Measurements from ENCODE around the gene RAB6A.

The RAB6A gene

DNA sequence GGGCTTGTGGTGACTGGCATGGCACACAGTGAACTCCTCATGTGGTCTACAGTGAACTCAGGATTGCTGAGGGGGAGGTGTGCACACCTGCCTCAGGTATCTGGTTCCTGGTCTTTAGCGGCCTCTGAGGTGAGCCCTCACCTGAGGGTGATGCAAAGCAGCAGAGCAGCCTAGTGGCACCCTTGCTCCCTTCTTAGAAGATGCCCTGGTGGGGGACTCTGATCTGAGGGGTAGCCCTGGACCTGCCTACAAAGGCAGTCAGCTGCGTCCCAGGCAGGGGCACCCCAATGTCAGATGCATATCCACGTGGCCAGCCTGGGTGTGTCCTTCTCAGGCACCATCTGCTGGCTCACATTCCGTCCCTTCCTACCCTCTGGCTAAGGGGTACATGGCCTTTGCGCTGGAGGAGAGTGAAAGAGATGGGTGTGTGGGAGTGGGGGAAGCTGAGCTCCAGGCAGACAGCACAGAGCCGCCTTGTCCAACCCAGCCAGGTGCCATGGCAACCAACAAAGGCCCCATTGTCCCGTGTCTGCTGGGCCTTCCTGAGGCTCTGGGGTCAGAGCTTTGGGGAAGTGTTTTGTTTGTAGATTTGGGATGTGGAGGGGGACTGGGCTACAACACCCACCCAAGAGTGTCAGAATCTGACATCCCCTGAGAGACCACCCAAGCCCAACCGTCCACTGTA, 108.7 kb downstream of the RAB6A start:
- Histone ChIP-seq H3K9ac (ENCODE audit: insufficient read length) (no peak overlapping the region), H3K9me3 (ENCODE audit: low read depth, low read length) (no peaks in the 10 kb centered on the region), H3K27ac (no peak overlapping the region), H3K36me3 (ENCODE audit: insufficient read depth, low read length) (no peaks in the 10 kb centered on the region), H3K4me3 (no peak overlapping the region)
- DNase-seq (ENCODE audit: low read depth, low spot score) = no peak
- TF ChIP-seq FOXP2 (optimal IDR thresholded peaks at IDR 0.05; ENCODE audit: control extremely low read depth, extremely low read length, insufficient read depth) = no peak
- TF ChIP-seq POLR2AphosphoS5 (IDR thresholded peaks at IDR 0.05; ENCODE audit: borderline replicate concordance, low read depth, low read length) = no peak
- no peak for TF ChIP-seq EZH2 (IDR thresholded peaks at IDR 0.05)

DNA sequence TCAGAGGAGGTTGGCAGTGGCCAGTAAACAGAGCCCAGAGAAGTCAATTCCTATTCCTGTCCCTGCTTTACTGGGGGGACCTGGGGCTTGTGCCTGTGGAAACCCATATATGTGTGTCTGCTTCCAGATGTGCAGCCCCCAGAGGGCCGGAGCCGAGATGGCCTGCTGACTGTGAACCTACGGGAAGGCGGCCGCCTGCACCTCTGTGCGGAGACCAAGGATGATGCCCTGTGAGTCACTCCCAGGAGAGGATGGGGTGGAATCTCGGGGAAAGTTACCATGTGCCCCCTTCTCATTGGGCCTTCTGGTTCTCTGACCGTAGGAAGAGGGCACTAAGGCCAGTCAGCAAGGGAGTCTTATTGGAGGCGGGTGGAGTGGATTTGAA, 109.2 kb downstream of the RAB6A start:
- no peaks in the 10 kb centered on the region for H3K9me3 ChIP-seq (ENCODE audit: low read depth, low read length)
- H3K27ac ChIP-seq = no peak overlapping the region
- H3K9ac ChIP-seq (ENCODE audit: insufficient read length) = no peak overlapping the region
- no peak for TF ChIP-seq FOXP2 (optimal IDR thresholded peaks at IDR 0.05; ENCODE audit: control extremely low read depth, extremely low read length, insufficient read depth)
- TF ChIP-seq POLR2AphosphoS5 (IDR thresholded peaks at IDR 0.05; ENCODE audit: borderline replicate concordance, low read depth, low read length) = no peak
- TF ChIP-seq EZH2 (IDR thresholded peaks at IDR 0.05) = no peak
- DNase-seq (ENCODE audit: low read depth, low spot score) = no peak
- no peak overlapping the region for H3K4me3 ChIP-seq
- no peaks in the 10 kb centered on the region for H3K36me3 ChIP-seq (ENCODE audit: insufficient read depth, low read length)

DNA sequence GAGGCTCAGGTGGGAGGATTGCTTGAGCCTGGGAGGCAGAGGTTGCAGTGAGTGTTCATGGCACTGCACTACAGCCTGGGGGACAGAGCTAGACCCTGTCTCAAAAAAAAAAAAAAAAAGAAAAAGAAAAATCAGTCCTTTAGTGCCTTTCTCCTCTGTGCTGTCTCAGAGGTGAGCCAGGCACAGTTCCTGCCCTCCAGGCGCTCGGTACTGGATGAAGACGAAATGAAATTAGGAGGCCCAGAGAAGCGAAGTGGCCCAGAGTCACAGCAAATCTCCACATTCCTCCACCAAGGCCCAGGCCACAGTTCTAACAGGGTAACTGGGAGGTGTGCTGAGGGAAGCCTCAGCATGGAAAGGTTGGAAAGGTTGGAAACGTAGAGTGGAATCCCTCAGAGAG, 109.6 kb downstream of the RAB6A start:
- H3K27ac ChIP-seq = no peak overlapping the region
- no peak overlapping the region for H3K9ac ChIP-seq (ENCODE audit: insufficient read length)
- TF ChIP-seq POLR2AphosphoS5 (IDR thresholded peaks at IDR 0.05; ENCODE audit: borderline replicate concordance, low read depth, low read length) = no peak
- no peak for TF ChIP-seq EZH2 (IDR thresholded peaks at IDR 0.05)
- TF ChIP-seq FOXP2 (optimal IDR thresholded peaks at IDR 0.05; ENCODE audit: control extremely low read depth, extremely low read length, insufficient read depth) = no peak
- DNase-seq (ENCODE audit: low read depth, low spot score) = no peak
- H3K9me3 ChIP-seq (ENCODE audit: low read depth, low read length) = no peaks in the 10 kb centered on the region
- no peak overlapping the region for H3K4me3 ChIP-seq
- no peaks in the 10 kb centered on the region for H3K36me3 ChIP-seq (ENCODE audit: insufficient read depth, low read length)

DNA sequence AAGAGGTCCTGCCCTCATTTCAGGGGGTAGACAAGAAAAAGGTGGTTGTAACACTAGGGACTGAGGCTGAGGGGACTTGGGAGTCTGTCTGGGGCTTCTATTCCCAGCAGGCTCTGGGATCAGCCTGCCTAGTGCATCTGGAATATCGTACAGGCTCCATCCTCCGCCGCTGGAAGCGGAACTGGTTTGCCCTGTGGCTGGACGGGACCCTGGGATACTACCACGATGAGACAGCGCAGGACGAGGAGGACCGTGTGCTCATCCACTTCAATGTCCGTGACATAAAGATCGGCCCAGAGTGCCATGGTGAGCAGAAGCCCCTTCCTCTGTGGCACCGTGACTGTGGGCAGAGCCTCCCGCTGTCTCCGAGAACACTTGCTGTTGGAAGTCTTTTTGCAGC, 110.5 kb downstream of the RAB6A start:
- Histone ChIP-seq H3K9ac (ENCODE audit: insufficient read length) (no peak overlapping the region), H3K27ac (no peak overlapping the region)

DNA sequence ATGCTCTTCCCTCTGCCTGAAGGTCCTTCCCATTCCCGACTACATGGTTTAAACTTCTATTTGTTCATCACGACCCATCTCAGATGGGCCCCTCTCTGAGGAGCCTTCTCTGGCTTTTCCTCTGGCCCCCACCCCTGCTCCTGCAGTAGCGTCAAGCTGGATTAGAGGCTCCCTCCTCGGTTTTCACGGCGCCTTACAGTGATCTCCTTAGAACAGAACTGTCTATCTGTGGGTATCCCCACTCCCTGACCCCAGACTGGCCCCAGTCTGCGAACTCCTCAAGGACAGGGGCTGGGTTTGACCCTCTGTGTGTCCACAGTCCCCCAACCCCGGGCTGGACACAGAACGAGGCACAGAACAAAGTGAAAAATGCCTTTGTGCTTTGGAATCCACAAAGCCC, 111.7 kb downstream of the RAB6A start:
- Histone ChIP-seq H3K36me3 (ENCODE audit: insufficient read depth, low read length) (no peaks in the 10 kb centered on the region), H3K4me3 (no peak overlapping the region), H3K9me3 (ENCODE audit: low read depth, low read length) (no peaks in the 10 kb centered on the region), H3K27ac (no peak overlapping the region), H3K9ac (ENCODE audit: insufficient read length) (no peak overlapping the region)
- no peak for TF ChIP-seq EZH2 (IDR thresholded peaks at IDR 0.05)
- TF ChIP-seq FOXP2 (optimal IDR thresholded peaks at IDR 0.05; ENCODE audit: control extremely low read depth, extremely low read length, insufficient read depth) = no peak
- TF ChIP-seq POLR2AphosphoS5 (IDR thresholded peaks at IDR 0.05; ENCODE audit: borderline replicate concordance, low read depth, low read length) = no peak
- DNase-seq (ENCODE audit: low read depth, low spot score) = no peak

More for the DNA sequence above, 110.5 kb downstream of the RAB6A start:
- H3K36me3 ChIP-seq (ENCODE audit: insufficient read depth, low read length) = no peaks in the 10 kb centered on the region
- H3K9me3 ChIP-seq (ENCODE audit: low read depth, low read length) = no peaks in the 10 kb centered on the region
- TF ChIP-seq EZH2 (IDR thresholded peaks at IDR 0.05) (no peak), POLR2AphosphoS5 (IDR thresholded peaks at IDR 0.05; ENCODE audit: borderline replicate concordance, low read depth, low read length) (no peak), FOXP2 (optimal IDR thresholded peaks at IDR 0.05; ENCODE audit: control extremely low read depth, extremely low read length, insufficient read depth) (no peak)
- H3K4me3 ChIP-seq = no peak overlapping the region
- DNase-seq (ENCODE audit: low read depth, low spot score) = no peak

DNA sequence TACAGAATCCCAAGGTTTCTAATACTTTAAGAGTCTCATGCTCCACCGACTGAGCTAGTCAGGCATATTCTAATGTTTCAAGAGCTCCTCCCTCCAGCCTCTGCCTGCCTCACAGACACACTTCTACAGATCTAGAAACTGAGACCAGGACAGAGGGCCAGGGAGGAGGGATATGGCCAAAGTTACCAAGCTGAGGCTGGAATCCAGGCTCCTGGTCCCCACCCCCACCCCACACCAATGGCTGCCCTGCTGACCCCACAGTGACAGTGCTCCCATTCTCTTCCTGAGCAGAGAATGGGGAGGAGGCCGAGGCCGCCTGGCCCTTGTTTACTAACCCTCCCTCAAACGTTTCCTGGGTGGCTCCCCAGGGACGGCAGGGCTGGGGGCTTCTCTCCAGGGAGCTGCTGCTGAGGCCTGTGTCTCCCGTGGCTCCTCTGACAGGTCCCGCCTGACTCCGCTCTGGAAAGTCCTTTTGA, 112.3 kb downstream of the RAB6A start:
- H3K27ac ChIP-seq = no peak overlapping the region
- no peak overlapping the region for H3K4me3 ChIP-seq
- H3K9ac ChIP-seq (ENCODE audit: insufficient read length) = no peak overlapping the region

DNA sequence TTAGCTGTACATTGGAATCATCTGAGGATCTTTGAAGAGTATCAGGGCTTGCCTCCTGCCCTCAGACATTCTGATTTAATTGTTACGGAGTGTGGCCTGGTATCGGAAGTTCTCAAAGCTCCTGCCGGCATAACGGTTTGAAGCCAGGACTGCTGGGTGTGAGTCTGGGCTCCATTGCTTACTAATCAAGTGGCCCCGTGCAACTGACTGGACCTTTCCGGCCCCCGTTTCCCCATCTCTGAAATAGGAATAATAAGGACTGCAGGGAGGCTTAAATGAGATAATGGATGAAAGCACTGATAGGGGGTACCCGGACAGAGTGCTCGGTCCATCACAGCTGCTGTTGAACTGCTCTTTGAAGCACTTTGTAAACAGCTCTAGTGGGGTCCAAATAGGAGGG, 112.8 kb downstream of the RAB6A start:
- Histone ChIP-seq H3K9ac (ENCODE audit: insufficient read length) (no peak overlapping the region), H3K4me3 (no peak overlapping the region), H3K27ac (no peak overlapping the region), H3K36me3 (ENCODE audit: insufficient read depth, low read length) (no peaks in the 10 kb centered on the region), H3K9me3 (ENCODE audit: low read depth, low read length) (no peaks in the 10 kb centered on the region)
- no peak for DNase-seq (ENCODE audit: low read depth, low spot score)
- TF ChIP-seq EZH2 (IDR thresholded peaks at IDR 0.05) = no peak
- TF ChIP-seq FOXP2 (optimal IDR thresholded peaks at IDR 0.05; ENCODE audit: control extremely low read depth, extremely low read length, insufficient read depth) = no peak
- TF ChIP-seq POLR2AphosphoS5 (IDR thresholded peaks at IDR 0.05; ENCODE audit: borderline replicate concordance, low read depth, low read length) = no peak

More for the DNA sequence above, 112.3 kb downstream of the RAB6A start:
- DNase-seq (ENCODE audit: low read depth, low spot score) = no peak
- TF ChIP-seq FOXP2 (optimal IDR thresholded peaks at IDR 0.05; ENCODE audit: control extremely low read depth, extremely low read length, insufficient read depth) (no peak), POLR2AphosphoS5 (IDR thresholded peaks at IDR 0.05; ENCODE audit: borderline replicate concordance, low read depth, low read length) (no peak), EZH2 (IDR thresholded peaks at IDR 0.05) (no peak)
- H3K9me3 ChIP-seq (ENCODE audit: low read depth, low read length) = no peaks in the 10 kb centered on the region
- no peaks in the 10 kb centered on the region for H3K36me3 ChIP-seq (ENCODE audit: insufficient read depth, low read length)

DNA sequence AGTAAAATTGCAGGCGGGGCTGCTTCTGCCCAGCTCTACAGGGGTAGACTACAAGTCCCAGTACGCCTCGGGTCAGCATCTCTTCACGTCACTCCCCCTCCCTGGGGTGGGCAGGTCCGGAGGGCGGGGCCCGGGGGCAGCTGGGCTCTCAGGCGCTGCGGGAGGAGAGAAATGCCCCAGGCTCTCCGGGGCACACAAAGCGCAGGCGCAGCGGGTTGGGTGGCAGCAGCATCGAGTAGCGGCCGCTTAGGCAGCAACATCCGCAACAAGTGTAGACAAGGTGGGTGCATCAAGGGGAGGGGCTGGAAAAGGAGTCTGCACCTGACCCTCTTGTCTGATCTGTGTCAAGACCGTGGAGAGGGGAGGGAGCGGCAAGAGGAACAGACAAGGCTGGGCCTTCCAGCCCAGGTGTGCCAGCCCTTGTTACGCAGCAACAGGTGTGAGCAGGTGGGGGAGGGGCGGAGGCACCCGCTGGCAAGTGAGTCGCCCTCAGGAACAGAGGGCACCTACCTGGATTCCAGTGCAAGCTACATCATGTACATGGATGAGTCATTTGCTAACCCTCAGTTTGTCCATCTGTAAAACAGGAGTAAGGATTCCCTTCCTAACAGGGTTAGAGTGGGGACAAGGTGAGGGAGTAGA, 113.3 kb downstream of the RAB6A start:
- Histone ChIP-seq H3K9ac (ENCODE audit: insufficient read length) (no peak overlapping the region), H3K9me3 (ENCODE audit: low read depth, low read length) (no peaks in the 10 kb centered on the region), H3K36me3 (ENCODE audit: insufficient read depth, low read length) (no peaks in the 10 kb centered on the region), H3K4me3 (no peak overlapping the region), H3K27ac (no peak overlapping the region)
- TF ChIP-seq POLR2AphosphoS5 (IDR thresholded peaks at IDR 0.05; ENCODE audit: borderline replicate concordance, low read depth, low read length) (no peak), EZH2 (IDR thresholded peaks at IDR 0.05) (no peak), FOXP2 (optimal IDR thresholded peaks at IDR 0.05; ENCODE audit: control extremely low read depth, extremely low read length, insufficient read depth) (no peak)
- DNase-seq (ENCODE audit: low read depth, low spot score) = no peak
